CD1c-positive myeloid dendritic cell (primary cell): ENCODE data around the gene TENM4.

ENCODE experiments used
- DNase-seq: peaks from one replicate; pipeline ENCODE4 v3.0.0-alpha.2; 2016; ENCODE audit errors: extremely low spot score

The TENM4 gene

GRCh38 chr11:78667461-78667860, 773.4 kb downstream of the TENM4 start:
- DNase-seq, result no peak

GRCh38 chr11:78666675-78667160, 774.1 kb downstream of the TENM4 start:
- DNase-seq, result no peak

GRCh38 chr11:78664636-78665035, 776.2 kb downstream of the TENM4 start:
- no peak for DNase-seq

GRCh38 chr11:78662811-78663210, 778.0 kb downstream of the TENM4 start:
- DNase-seq, result no peak

- no peak for DNase-seq
These were observed 780.4 kb downstream of the TENM4 start for GRCh38 chr11:78660471-78660870.

- DNase-seq, result no peak
These were observed 781.2 kb downstream of the TENM4 start for GRCh38 chr11:78659326-78660270.

- no peak for DNase-seq
These were observed 782.6 kb downstream of the TENM4 start for GRCh38 chr11:78657968-78658839.

GRCh38 chr11:78657441-78657840, 783.4 kb downstream of the TENM4 start:
- DNase-seq, result no peak

GRCh38 chr11:78656984-78657383, 783.8 kb downstream of the TENM4 start:
- no peak for DNase-seq

GRCh38 chr11:78656327-78656726, 784.5 kb downstream of the TENM4 start:
- DNase-seq, result no peak

GRCh38 chr11:78655561-78655960, 785.3 kb downstream of the TENM4 start:
- no peak for DNase-seq

- DNase-seq, result no peak
These were observed 786.0 kb downstream of the TENM4 start for GRCh38 chr11:78654866-78655265.

GRCh38 chr11:78654071-78654470, 786.8 kb downstream of the TENM4 start:
- DNase-seq, result no peak

GRCh38 chr11:78653294-78653909, 787.4 kb downstream of the TENM4 start:
- DNase-seq, result no peak

- DNase-seq, result no peak
These were observed 788.0 kb downstream of the TENM4 start for GRCh38 chr11:78652843-78653239.

- no peak for DNase-seq
These were observed 788.6 kb downstream of the TENM4 start for GRCh38 chr11:78651923-78652842.

- DNase-seq, result no peak
These were observed 789.6 kb downstream of the TENM4 start for GRCh38 chr11:78651136-78651775.

- DNase-seq, result no peak
These were observed 791.2 kb downstream of the TENM4 start for GRCh38 chr11:78649361-78650215.
